ENCODE data around the gene CACNA2D3. TPM values are rescaled to one million over a fixed set of nuclear protein-coding genes. Genes with fewer than 3 reads are reported as not detected.

CACNA2D3 gene
- total RNA-seq, 1 experiment from 2014 or later, result 6.1 TPM

GRCh38 chr3:54831112-54831511 is 708.8 kb downstream of the CACNA2D3 start:
- DNase-seq (ENCODE audit: low read depth), result no peak
- in situ Hi-C loops (cut with HindIII; ENCODE audit: low pct_unique_long_range_greater_than_20kb, low sequenced_read_pairs), result no loop called here

- no peak for DNase-seq (ENCODE audit: low read depth)
- in situ Hi-C loops (cut with HindIII; ENCODE audit: low pct_unique_long_range_greater_than_20kb, low sequenced_read_pairs), result no loop called here
These were observed 710.5 kb downstream of the CACNA2D3 start for GRCh38 chr3:54832876-54833275.

GRCh38 chr3:54835701-54836100 is 713.3 kb downstream of the CACNA2D3 start:
- in situ Hi-C loops (cut with HindIII; ENCODE audit: low pct_unique_long_range_greater_than_20kb, low sequenced_read_pairs), result no loop called here
- no peak for DNase-seq (ENCODE audit: low read depth)

GRCh38 chr3:54836871-54837270 is 714.5 kb downstream of the CACNA2D3 start:
- in situ Hi-C loops (cut with HindIII; ENCODE audit: low pct_unique_long_range_greater_than_20kb, low sequenced_read_pairs), result no loop called here
- DNase-seq (ENCODE audit: low read depth), result peak; percentile 44

GRCh38 chr3:54837964-54838363 is 715.6 kb downstream of the CACNA2D3 start:
- no peak for DNase-seq (ENCODE audit: low read depth)

GRCh38 chr3:54841471-54841870 is 719.1 kb downstream of the CACNA2D3 start:
- DNase-seq (ENCODE audit: low read depth), result peak; percentile 56
- in situ Hi-C loops (cut with HindIII; ENCODE audit: low pct_unique_long_range_greater_than_20kb, low sequenced_read_pairs), result no loop called here

More at GRCh38 chr3:54837964-54838363, 715.6 kb downstream of the CACNA2D3 start:
- in situ Hi-C loops (cut with HindIII; ENCODE audit: low pct_unique_long_range_greater_than_20kb, low sequenced_read_pairs), result no loop called here

- in situ Hi-C loops (cut with HindIII; ENCODE audit: low pct_unique_long_range_greater_than_20kb, low sequenced_read_pairs), result no loop called here
- DNase-seq (ENCODE audit: low read depth), result no peak
These were observed 721.0 kb downstream of the CACNA2D3 start for GRCh38 chr3:54843352-54843751.

- in situ Hi-C loops (cut with HindIII; ENCODE audit: low pct_unique_long_range_greater_than_20kb, low sequenced_read_pairs), result no loop called here
These were observed 721.9 kb downstream of the CACNA2D3 start for GRCh38 chr3:54844211-54844610.

GRCh38 chr3:54845011-54845410 is 722.7 kb downstream of the CACNA2D3 start:
- no peak for DNase-seq (ENCODE audit: low read depth)
- in situ Hi-C loops (cut with HindIII; ENCODE audit: low pct_unique_long_range_greater_than_20kb, low sequenced_read_pairs), result no loop called here

More at GRCh38 chr3:54844211-54844610, 721.9 kb downstream of the CACNA2D3 start:
- DNase-seq (ENCODE audit: low read depth), result no peak

- in situ Hi-C loops (cut with HindIII; ENCODE audit: low pct_unique_long_range_greater_than_20kb, low sequenced_read_pairs), result no loop called here
- no peak for DNase-seq (ENCODE audit: low read depth)
These were observed 723.2 kb downstream of the CACNA2D3 start for GRCh38 chr3:54845551-54845950.

GRCh38 chr3:54846119-54846518 is 723.8 kb downstream of the CACNA2D3 start:
- no peak for DNase-seq (ENCODE audit: low read depth)
- in situ Hi-C loops (cut with HindIII; ENCODE audit: low pct_unique_long_range_greater_than_20kb, low sequenced_read_pairs), result no loop called here

GRCh38 chr3:54847361-54847760 is 725.0 kb downstream of the CACNA2D3 start:
- in situ Hi-C loops (cut with HindIII; ENCODE audit: low pct_unique_long_range_greater_than_20kb, low sequenced_read_pairs), result no loop called here
- DNase-seq (ENCODE audit: low read depth), result no peak

GRCh38 chr3:54849360-54849759 is 727.0 kb downstream of the CACNA2D3 start:
- no peak for DNase-seq (ENCODE audit: low read depth)
- in situ Hi-C loops (cut with HindIII; ENCODE audit: low pct_unique_long_range_greater_than_20kb, low sequenced_read_pairs), result no loop called here

GRCh38 chr3:54850484-54851018 is 728.2 kb downstream of the CACNA2D3 start:
- no peak for DNase-seq (ENCODE audit: low read depth)
- in situ Hi-C loops (cut with HindIII; ENCODE audit: low pct_unique_long_range_greater_than_20kb, low sequenced_read_pairs), result no loop called here

GRCh38 chr3:54853573-54854404 is 731.4 kb downstream of the CACNA2D3 start:
- DNase-seq (ENCODE audit: low read depth), result no peak
- in situ Hi-C loops (cut with HindIII; ENCODE audit: low pct_unique_long_range_greater_than_20kb, low sequenced_read_pairs), result no loop called here

- in situ Hi-C loops (cut with HindIII; ENCODE audit: low pct_unique_long_range_greater_than_20kb, low sequenced_read_pairs), result no loop called here
- no peak for DNase-seq (ENCODE audit: low read depth)
These were observed 733.9 kb downstream of the CACNA2D3 start for GRCh38 chr3:54856271-54856670.

- DNase-seq (ENCODE audit: low read depth), result no peak
- in situ Hi-C loops (cut with HindIII; ENCODE audit: low pct_unique_long_range_greater_than_20kb, low sequenced_read_pairs), result no loop called here
These were observed 735.0 kb downstream of the CACNA2D3 start for GRCh38 chr3:54857343-54857742.

GRCh38 chr3:54858093-54858785 is 735.9 kb downstream of the CACNA2D3 start:
- in situ Hi-C loops (cut with HindIII; ENCODE audit: low pct_unique_long_range_greater_than_20kb, low sequenced_read_pairs), result no loop called here
- no peak for DNase-seq (ENCODE audit: low read depth)

- in situ Hi-C loops (cut with HindIII; ENCODE audit: low pct_unique_long_range_greater_than_20kb, low sequenced_read_pairs), result no loop called here
- DNase-seq (ENCODE audit: low read depth), result no peak
These were observed 736.8 kb downstream of the CACNA2D3 start for GRCh38 chr3:54859184-54859583.
